ENCODE results near the gene HLA-F.

HLA-F gene

DNA sequence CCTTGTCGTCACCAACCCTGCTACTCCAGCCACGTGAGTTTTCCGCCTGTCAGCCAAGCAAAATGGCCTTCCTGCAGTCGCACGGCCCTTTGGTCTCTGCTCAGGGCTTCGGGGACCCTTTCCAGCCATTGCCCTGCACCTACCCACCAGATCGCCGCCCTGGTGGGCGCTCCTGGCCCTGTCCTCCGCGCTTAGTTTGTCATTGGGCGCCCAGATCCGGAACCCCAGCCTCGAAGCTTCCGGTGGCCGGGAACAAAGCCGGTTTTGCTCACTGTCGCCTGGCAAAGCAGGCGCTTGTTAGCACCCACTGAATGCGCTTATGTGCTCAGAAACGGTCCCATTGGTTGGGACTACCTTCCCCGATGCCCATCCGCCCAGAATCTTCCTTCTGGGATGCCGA, 42.8 kb upstream of the HLA-F start:
- no peak for DNase-seq (ENCODE audit: extremely low spot score)
- POLR2A ChIA-PET, result no interaction called here
- CTCF ChIA-PET, result no interaction called here
- TF ChIP-seq, protein P1, sequence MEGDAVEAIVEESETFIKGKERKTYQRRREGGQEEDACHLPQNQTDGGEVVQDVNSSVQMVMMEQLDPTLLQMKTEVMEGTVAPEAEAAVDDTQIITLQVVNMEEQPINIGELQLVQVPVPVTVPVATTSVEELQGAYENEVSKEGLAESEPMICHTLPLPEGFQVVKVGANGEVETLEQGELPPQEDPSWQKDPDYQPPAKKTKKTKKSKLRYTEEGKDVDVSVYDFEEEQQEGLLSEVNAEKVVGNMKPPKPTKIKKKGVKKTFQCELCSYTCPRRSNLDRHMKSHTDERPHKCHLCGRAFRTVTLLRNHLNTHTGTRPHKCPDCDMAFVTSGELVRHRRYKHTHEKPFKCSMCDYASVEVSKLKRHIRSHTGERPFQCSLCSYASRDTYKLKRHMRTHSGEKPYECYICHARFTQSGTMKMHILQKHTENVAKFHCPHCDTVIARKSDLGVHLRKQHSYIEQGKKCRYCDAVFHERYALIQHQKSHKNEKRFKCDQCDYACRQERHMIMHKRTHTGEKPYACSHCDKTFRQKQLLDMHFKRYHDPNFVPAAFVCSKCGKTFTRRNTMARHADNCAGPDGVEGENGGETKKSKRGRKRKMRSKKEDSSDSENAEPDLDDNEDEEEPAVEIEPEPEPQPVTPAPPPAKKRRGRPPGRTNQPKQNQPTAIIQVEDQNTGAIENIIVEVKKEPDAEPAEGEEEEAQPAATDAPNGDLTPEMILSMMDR (IDR thresholded peaks at IDR 0.05; ENCODE audit: control extremely low read depth, extremely low read depth, low read depth, missing control alignments), result no peak

DNA sequence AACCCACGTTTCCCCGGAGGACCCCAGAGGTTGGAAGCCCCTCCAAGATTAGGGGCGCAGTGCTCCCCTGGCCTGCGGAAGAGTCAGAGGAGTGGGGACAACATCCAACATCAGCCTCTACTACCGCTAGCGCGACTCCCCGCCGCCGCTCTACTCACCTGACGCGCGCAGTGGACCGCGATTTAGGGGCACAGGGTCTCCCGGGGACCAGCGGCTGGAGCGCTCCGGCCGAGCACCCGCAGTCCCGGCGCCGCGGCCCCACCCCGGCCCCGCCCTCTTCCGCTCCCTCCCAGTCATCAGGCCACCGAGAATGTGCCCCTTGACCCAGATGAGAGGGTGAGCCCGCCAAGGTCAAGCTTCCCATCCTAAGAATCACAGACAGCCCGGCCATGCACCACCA, 42.3 kb upstream of the HLA-F start, which contains the start of gene ZFP57:
Gene ZFP57 (minus strand): TSS at position 249 of the 400 bp plus-strand sequence. CDS start 4,149 bp downstream, outside the sequence.
- ChIA-PET CTCF (no interaction called here), POLR2A (no interaction called here)
- TF ChIP-seq, protein P1 (IDR thresholded peaks at IDR 0.05; ENCODE audit: control extremely low read depth, extremely low read depth, low read depth, missing control alignments), result no peak
- DNase-seq (ENCODE audit: extremely low spot score), result no peak

DNA sequence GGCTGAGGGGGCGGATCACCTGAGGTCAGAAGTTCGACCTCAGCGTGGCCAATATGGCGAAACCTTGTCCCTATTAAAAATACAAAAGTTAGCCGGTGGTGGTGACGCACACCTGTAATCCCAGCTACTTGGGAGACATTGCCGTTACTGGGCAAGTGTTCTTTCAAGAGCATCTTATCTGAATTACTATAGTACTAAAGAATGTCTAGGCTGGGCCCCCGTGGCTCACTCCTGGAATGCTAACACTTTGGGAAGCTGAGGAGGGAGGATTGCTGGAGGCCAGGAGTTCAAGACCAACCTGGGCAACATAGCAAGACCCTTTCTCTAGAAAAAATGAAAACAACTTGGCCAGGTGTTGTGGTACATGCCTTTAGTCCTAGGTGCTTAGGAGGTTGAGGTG, 41.4 kb upstream of the HLA-F start:
- ChIA-PET CTCF (interaction anchor here (1.2 kb wide), 1 partner anchor 32 kb away, joined by 4 read pairs; no protein-coding TSS in a partner anchor), POLR2A (no interaction called here)
- TF ChIP-seq, protein P1 (IDR thresholded peaks at IDR 0.05; ENCODE audit: control extremely low read depth, extremely low read depth, low read depth, missing control alignments), result no peak
- no peak for DNase-seq (ENCODE audit: extremely low spot score)

DNA sequence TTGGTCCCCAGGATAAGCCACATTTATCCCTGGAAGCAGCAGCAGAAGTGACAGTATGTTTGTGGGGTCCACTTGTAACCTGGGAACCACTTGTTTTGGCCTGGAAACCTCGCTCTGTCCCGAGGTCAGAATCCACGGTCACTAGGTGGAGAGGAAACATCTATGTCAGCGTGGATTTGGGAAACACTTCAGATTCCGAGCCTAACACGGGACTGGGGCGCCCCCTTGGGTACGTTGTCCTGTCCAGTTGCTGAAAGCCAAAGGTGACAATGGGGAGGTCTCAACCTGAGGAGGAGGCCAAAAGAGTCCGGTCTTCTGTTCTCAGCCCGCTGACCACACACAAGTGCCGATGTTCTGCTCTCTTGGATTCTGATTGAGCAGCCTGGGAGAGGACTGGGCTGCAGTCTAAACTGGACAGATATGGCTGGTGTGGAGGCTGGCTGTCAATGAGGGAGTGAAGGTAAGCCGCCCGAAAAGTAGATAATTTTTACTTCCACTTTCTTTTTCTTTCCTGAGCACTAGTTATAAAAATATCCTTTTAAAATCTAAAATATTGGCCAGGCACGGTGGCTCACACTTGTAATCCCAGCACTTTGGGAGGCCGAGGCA, 37.4 kb upstream of the HLA-F start:
- DNase-seq (ENCODE audit: extremely low spot score), result no peak
- CTCF ChIA-PET, result interaction anchor here (1.5 to 2.1 kb wide), 2 partner anchors 32 to 35 kb away, joined by 7 to 8 read pairs; no protein-coding TSS in a partner anchor
- POLR2A ChIA-PET, result no interaction called here
- TF ChIP-seq, protein P1 (IDR thresholded peaks at IDR 0.05; ENCODE audit: control extremely low read depth, extremely low read depth, low read depth, missing control alignments), result no peak

DNA sequence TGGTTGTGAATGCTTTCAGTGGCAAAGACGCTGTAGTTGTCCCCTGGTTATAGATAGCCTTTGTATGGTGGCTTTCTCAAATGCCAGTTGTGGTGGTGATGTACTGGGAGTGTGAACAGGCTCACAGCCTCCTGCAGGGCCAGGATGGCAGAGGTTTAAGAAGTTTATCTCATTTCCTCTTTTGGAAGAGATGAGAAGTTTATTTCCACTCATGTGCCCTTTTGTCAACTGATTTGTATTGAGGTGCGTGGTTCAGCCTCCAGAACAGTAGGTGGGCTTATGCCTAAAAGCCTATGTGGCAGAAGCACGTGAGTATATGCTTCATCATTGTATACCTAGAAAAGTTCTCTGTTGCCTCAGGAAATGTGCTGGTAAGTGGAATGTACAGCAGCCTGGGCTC, 28.6 kb upstream of the HLA-F start:
- ChIA-PET CTCF (interaction anchor here (1.0 to 2.9 kb wide), 3 partner anchors 41 to 49 kb away, joined by 3 to 12 read pairs (median 4); no protein-coding TSS in a partner anchor), POLR2A (interaction anchor here (0.5 kb wide), 1 partner anchor 497 kb away, joined by 6 read pairs; no protein-coding TSS in a partner anchor)
- TF ChIP-seq, protein P1 (IDR thresholded peaks at IDR 0.05; ENCODE audit: control extremely low read depth, extremely low read depth, low read depth, missing control alignments), result no peak
- no peak for DNase-seq (ENCODE audit: extremely low spot score)

DNA sequence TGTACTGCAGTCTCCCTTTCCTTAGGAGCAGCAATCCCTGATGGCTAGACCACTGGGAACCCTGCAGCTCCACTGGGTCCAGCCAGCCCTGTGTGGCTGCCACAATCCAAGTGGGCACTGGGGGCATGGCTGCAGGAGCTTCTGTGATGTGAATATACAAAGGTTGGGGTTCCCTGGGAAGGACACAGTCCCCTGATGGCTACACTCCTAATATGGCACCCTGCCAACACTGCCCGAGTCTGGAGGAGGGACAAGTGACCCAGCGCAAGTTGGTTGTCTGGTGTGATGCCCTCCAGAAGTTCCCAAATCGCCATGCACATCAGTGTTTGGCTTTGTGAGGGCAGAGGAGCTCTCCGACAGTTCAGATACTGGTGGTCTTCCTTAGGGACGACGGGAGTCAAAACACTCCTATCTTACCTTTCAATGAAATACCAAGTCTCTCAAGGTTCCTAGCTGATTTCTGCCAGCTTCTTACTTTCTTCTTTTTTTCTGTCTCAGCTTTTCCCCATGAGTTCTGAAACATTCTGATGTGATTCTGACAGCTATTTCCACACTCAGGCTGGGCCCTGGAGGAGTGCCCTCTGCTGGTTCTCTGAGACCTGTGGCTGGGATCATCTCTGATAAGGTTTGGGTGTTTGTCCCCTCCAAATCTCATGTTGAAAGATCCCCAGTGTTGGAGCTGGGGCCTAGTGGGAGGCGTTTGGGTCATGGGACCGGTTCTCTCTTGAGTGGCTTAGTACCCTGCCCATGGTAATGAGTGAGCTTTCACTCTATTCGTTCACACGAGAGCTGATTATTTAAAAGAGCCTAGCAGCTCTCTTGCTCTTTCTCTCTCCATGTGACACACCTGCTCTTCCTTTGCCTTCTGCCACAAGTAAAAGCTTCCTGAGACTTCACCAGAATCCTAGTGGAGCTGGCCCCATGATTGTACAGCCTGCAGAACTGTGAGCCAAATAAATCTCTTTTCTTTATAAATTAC, 26.8 kb upstream of the HLA-F start:
- DNase-seq (ENCODE audit: extremely low spot score), result peak; percentile 52
- POLR2A ChIA-PET, result no interaction called here
- CTCF ChIA-PET, result interaction anchor here (0.8 to 2.9 kb wide), 15 partner anchors 8 to 435 kb away, joined by 3 to 29 read pairs (median 3); no protein-coding TSS in a partner anchor
- TF ChIP-seq, protein P1 (IDR thresholded peaks at IDR 0.05; ENCODE audit: control extremely low read depth, extremely low read depth, low read depth, missing control alignments), result peak; percentile 52

Data from GM10248 (cell line).